H1 (cell line): Measurements from ENCODE around the gene LEMD2. TPM values are rescaled to one million over a fixed set of nuclear protein-coding genes. Genes with fewer than 3 reads are reported as not detected.

ENCODE experiments used
- CTCF ChIA-PET: fragments of 300-600 bp; sonication (Branson Sonifier 250); formaldehyde crosslinking; loops from one replicate; lab custom pipeline; 2021; ENCODE audit not compliant: partially characterized antibody; lab: Charles Lee
- POLR2A ChIA-PET: fragments of 300-600 bp; sonication (Branson Sonifier 250); formaldehyde crosslinking; loops from one replicate; lab custom pipeline; 2021; ENCODE audit warnings: inconsistent platforms; ENCODE audit not compliant: partially characterized antibody; lab: Charles Lee
- DNase-seq, 2 experiments: peaks; one replicate each; pipeline versions ENCODE4 v3.0.0 to v3.0.0-alpha.2; 2010 to 2022; ENCODE audit warnings: low spot score in 2 of 2, low read depth in 1 of 2, mixed read lengths in 1 of 2
- FAIRE-seq: peaks from 2 replicates; lab custom pipeline; 2011; peaks lifted over from hg19 to GRCh38; lab: Jason Lieb, UNC
- H2AFZ ChIP-seq: 2 replicates; pipeline ENCODE4 v1.8.1; 2012; ENCODE audit warnings: low read length, inconsistent platforms
- H2AK5ac ChIP-seq: 2 replicates; pipeline ENCODE4 v1.6.1; 2013; ENCODE audit warnings: low read depth, low read length
- H2BK120ac ChIP-seq: replicated peaks from 2 replicates; pipeline ENCODE3; 2013; ENCODE audit warnings: low read depth, low read length, inconsistent platforms
- H2BK12ac ChIP-seq: 2 replicates; pipeline ENCODE4 v1.6.1; 2013; ENCODE audit warnings: low read depth, low read length
- H2BK15ac ChIP-seq: 2 replicates; pipeline ENCODE4 v1.6.1; 2013; ENCODE audit warnings: low read length
- H2BK20ac ChIP-seq: 2 replicates; pipeline ENCODE4 v1.6.1; 2013; ENCODE audit warnings: low read length
- H2BK5ac ChIP-seq: 2 replicates; pipeline ENCODE4 v1.6.1; 2013; ENCODE audit warnings: low read depth, low read length
- H3K14ac ChIP-seq: 2 replicates; pipeline ENCODE4 v1.6.1; 2013; ENCODE audit warnings: inconsistent platforms; ENCODE audit not compliant: insufficient read length
- H3K18ac ChIP-seq: 2 replicates; pipeline ENCODE4 v1.6.1; 2013; ENCODE audit warnings: low read length; ENCODE audit errors: extremely low read depth
- H3K23ac ChIP-seq: 2 replicates; pipeline ENCODE4 v1.6.1; 2013; ENCODE audit warnings: inconsistent platforms; ENCODE audit not compliant: insufficient read length
- H3K23me2 ChIP-seq: 2 replicates; pipeline ENCODE4 v1.6.1; 2013; ENCODE audit warnings: low read depth, low read length
- H3K27ac ChIP-seq: 2 replicates; pipeline ENCODE4 v1.6.1; 2011; ENCODE audit warnings: low read depth, low read length, inconsistent platforms
- H3K27me3 ChIP-seq, 4 experiments: replicated peaks in 1 of 4; 1 replicate in 1 of 4; 2 replicates in 3 of 4; pipeline versions ENCODE4 v1.6.1 to v1.8.1; 2011 to 2013; ENCODE audit warnings: low read length in 3 of 4, mild to moderate bottlenecking in 3 of 4, inconsistent platforms in 2 of 4, mixed read lengths in 2 of 4, moderate library complexity in 1 of 4; ENCODE audit not compliant: control insufficient read depth in 3 of 4, insufficient read depth in 3 of 4; ENCODE audit errors: extremely low read depth in 1 of 4
- H3K36me3 ChIP-seq, 4 experiments: 2 replicates each; pipeline versions ENCODE4 v1.6.1 to v1.8.1; 2011 to 2013; ENCODE audit warnings: mild to moderate bottlenecking in 4 of 4, low read length in 3 of 4, moderate library complexity in 2 of 4, control low read depth in 1 of 4, inconsistent platforms in 1 of 4; ENCODE audit not compliant: insufficient read depth in 4 of 4, control insufficient read depth in 2 of 4
- H3K4ac ChIP-seq: replicated peaks from 2 replicates; pipeline ENCODE3; 2013; ENCODE audit warnings: low read length, low read depth, mixed read lengths, inconsistent platforms; ENCODE audit not compliant: insufficient read length
- H3K4me1 ChIP-seq, 4 experiments: replicated peaks in 1 of 4; 1 replicate in 1 of 4; 2 replicates in 3 of 4; pipeline versions ENCODE4 v1.6.1 to v1.8.1; 2011 to 2013; ENCODE audit warnings: low read length in 3 of 4, inconsistent platforms in 2 of 4, mixed read lengths in 1 of 4; ENCODE audit not compliant: insufficient read depth in 4 of 4, control insufficient read depth in 3 of 4
- H3K4me2 ChIP-seq, 2 experiments: 2 replicates each; pipeline versions ENCODE4 v1.6.1 to v1.8.1; 2011 to 2013; ENCODE audit warnings: low read depth in 2 of 2, low read length in 2 of 2, control low read depth in 1 of 2, inconsistent platforms in 1 of 2, mild to moderate bottlenecking in 1 of 2; ENCODE audit not compliant: insufficient read depth in 1 of 2
- H3K4me3 ChIP-seq, 4 experiments: fragments of 200-600, 300-600 bp in 1 of 4; sonication (generic), shearing (Covaris generic), sonication (Bioruptor Twin) in 1 of 4; 2 replicates each; pipeline versions ENCODE4 v1.5.1 to v1.8.1; 2011 to 2016; ENCODE audit warnings: low read length in 4 of 4, low read depth in 3 of 4, control low read depth in 2 of 4, inconsistent platforms in 2 of 4, mild to moderate bottlenecking in 2 of 4, mixed read lengths in 1 of 4, moderate library complexity in 1 of 4; ENCODE audit not compliant: insufficient read depth in 2 of 4; ENCODE audit errors: extremely low read depth in 1 of 4
- H3K56ac ChIP-seq: replicated peaks from 2 replicates; pipeline ENCODE3; 2013; ENCODE audit warnings: low read depth, mild to moderate bottlenecking, mixed read lengths, low read length, inconsistent platforms; ENCODE audit not compliant: insufficient read length
- H3K79me1 ChIP-seq: 2 replicates; pipeline ENCODE4 v1.6.1; 2013; ENCODE audit warnings: low read depth, low read length, control low read depth
- H3K79me2 ChIP-seq, 2 experiments: 2 replicates each; pipeline versions ENCODE4 v1.6.1 to v1.8.1; 2012 to 2013; ENCODE audit warnings: low read length in 2 of 2, mild to moderate bottlenecking in 2 of 2, inconsistent platforms in 1 of 2; ENCODE audit not compliant: insufficient read depth in 2 of 2, control insufficient read depth in 1 of 2
- H3K9ac ChIP-seq, 4 experiments: replicated peaks in 1 of 4; 1 replicate in 1 of 4; 2 replicates in 3 of 4; pipeline versions ENCODE4 v1.6.1 to v1.8.1; 2011 to 2013; ENCODE audit warnings: low read depth in 3 of 4, low read length in 3 of 4, control low read depth in 2 of 4, mild to moderate bottlenecking in 2 of 4, moderate library complexity in 2 of 4, inconsistent platforms in 1 of 4; ENCODE audit errors: extremely low read depth in 1 of 4
- H3K9me3 ChIP-seq, 2 experiments: 2 replicates each; pipeline versions ENCODE4 v1.6.1 to v1.8.1; 2012 to 2013; ENCODE audit warnings: mild to moderate bottlenecking in 2 of 2, moderate library complexity in 2 of 2, control low read depth in 1 of 2, inconsistent platforms in 1 of 2, low read depth in 1 of 2, low read length in 1 of 2, mixed read lengths in 1 of 2; ENCODE audit not compliant: insufficient read depth in 2 of 2
- H4K20me1 ChIP-seq, 2 experiments: replicated peaks in 1 of 2; 2 replicates each; pipeline versions ENCODE3 to v1.8.1; 2011 to 2013; ENCODE audit warnings: inconsistent platforms in 2 of 2, low read length in 2 of 2, mild to moderate bottlenecking in 1 of 2; ENCODE audit not compliant: insufficient read depth in 2 of 2, control insufficient read depth in 1 of 2
- H4K5ac ChIP-seq: 2 replicates; pipeline ENCODE4 v1.6.1; 2013; ENCODE audit warnings: low read length, low read depth, mixed read lengths, inconsistent platforms; ENCODE audit not compliant: insufficient read length
- H4K8ac ChIP-seq: 2 replicates; pipeline ENCODE4 v1.8.0; 2013; ENCODE audit warnings: mild to moderate bottlenecking, moderate library complexity, low read length, inconsistent platforms; ENCODE audit not compliant: insufficient read depth; ENCODE audit errors: extremely low read depth
- H4K91ac ChIP-seq: replicated peaks from 2 replicates; pipeline ENCODE3; 2013; ENCODE audit warnings: low read length, mixed read lengths, inconsistent platforms; ENCODE audit not compliant: insufficient read length
- ATF2 ChIP-seq: IDR thresholded peaks from 2 replicates; pipeline ENCODE4 v1.6.1; 2012; ENCODE audit warnings: low read length, inconsistent platforms
- WGBS, 2 experiments: shearing (Covaris generic) in 1 of 2; methylation state at CpG; one replicate each; pipeline versions ENCODE4 v1.1.6 to v1.1.7; 2013 to 2015; ENCODE audit warnings: low lambda C conversion rate in 2 of 2, mixed read lengths in 2 of 2, inconsistent platforms in 1 of 2, low coverage in 1 of 2, missing lambda C conversion rate in 1 of 2; ENCODE audit not compliant: insufficient replicate concordance in 2 of 2, insufficient coverage in 1 of 2, insufficient read length in 1 of 2; ENCODE audit errors: extremely low coverage in 1 of 2, missing lambda C conversion rate in 1 of 2; 5-methylcytosine and 5-hydroxymethylcytosine counted together
- polyA plus RNA-seq, 7 experiments: library from polyadenylated mRNA; depleted of rRNA in 3 of 7; stranded (reverse) in 5 of 7; unstranded in 2 of 7; fragments of >200 nt in 5 of 7; fragments of 200-250 nt in 2 of 7; gene quantifications; 1 replicate in 5 of 7; 2 replicates in 1 of 7; 4 replicates in 1 of 7; pipeline versions ENCODE4 v1.2.1 to v1.2.3, GENCODE V29; 2011 to 2013; ENCODE audit warnings: missing spikeins in 2 of 7, mixed read lengths in 2 of 7
- total RNA-seq: library from RNA; stranded (reverse); fragmentation: NEBNext Ultra II Directional; extraction: Animal tissue kit (Norgen Biotek cat#: 25700); gene quantifications from 2 replicates; pipeline ENCODE4 v1.2.1, GENCODE V29; 2021
- TF ChIP-seq, protein P1 (sequence below), 3 experiments: IDR thresholded peaks; 1 replicate in 2 of 3; 2 replicates in 1 of 3; pipeline versions ENCODE4 v1.5.1 to v1.6.1; 2011; ENCODE audit warnings: low read length in 3 of 3, mild to moderate bottlenecking in 3 of 3, inconsistent platforms in 2 of 3, low read depth in 1 of 3, moderate library complexity in 1 of 3; ENCODE audit not compliant: insufficient read depth in 1 of 3; ENCODE audit errors: control extremely low read depth in 1 of 3

LEMD2 gene
- total and polyA plus RNA-seq, 2 of the 8 experiments (the other 6 are each of a cell fraction or from before 2014, with no cell fraction given) = 32.7 to 57.3 TPM

DNA sequence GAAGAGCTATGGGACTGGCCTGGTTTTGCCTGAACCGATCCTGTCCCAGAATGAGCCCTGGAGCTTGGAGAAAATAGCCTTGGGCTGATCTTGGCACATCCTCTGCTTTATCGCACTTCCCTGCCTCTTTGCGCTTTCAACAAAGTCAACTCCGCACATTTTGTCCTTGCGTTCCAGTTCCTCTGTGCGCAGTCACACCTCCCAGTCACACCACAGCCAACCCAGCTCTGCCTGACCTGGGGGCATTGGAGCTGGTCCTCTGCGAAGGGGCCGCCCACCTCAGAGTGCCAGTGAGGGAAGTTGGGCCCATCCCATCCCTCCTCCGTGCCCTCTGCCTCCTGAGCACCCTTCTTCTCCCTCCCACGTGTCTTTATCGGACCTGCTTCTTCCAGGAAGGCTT, 60.5 kb downstream of the LEMD2 start:
- Histone ChIP-seq H2BK120ac (no peak overlapping the region), H2BK5ac (no peak overlapping the region), H3K56ac (no peak overlapping the region), H3K36me3 (no peaks in the 10 kb centered on the region), H4K20me1 (no peaks in the 10 kb centered on the region), H3K79me1 (no peaks in the 10 kb centered on the region), H2BK20ac (0 out of 2 replicates have a peak overlapping the region, but pooled peaks have one; percentile 48), H3K9me3 (no peaks in the 10 kb centered on the region; a peak in 1 of 4 replicates), H3K14ac (no peak overlapping the region), H2BK15ac (no peak overlapping the region), H3K9ac (no peak overlapping the region), H4K8ac (peak overlapping the region; percentile 23; the same call in 1 of the 2 replicates), H3K79me2 (no peaks in the 10 kb centered on the region), H2AK5ac (no peak overlapping the region), H3K4me3 (no peak overlapping the region), H4K5ac (no peak overlapping the region), H2BK12ac (no peak overlapping the region), H3K18ac (no peak overlapping the region; the same call in 1 of the 2 replicates), H3K23me2 (no peaks in the 10 kb centered on the region), H3K27me3 (peaks cover 0 to 6% (median 0%) of the 10 kb centered on the region in 4 experiments; a peak in 3 of 7 replicates), H3K4me2 (no peak overlapping the region), H3K4ac (no peak overlapping the region), H2AFZ (no peak overlapping the region), H3K27ac (no peak overlapping the region), H4K91ac (no peak overlapping the region), H3K4me1 (peaks cover 3 to 8% (median 4%) of the 10 kb centered on the region in 4 experiments; a peak in 6 of 7 replicates), H3K23ac (no peak overlapping the region)
- 91% methylated on average over 11 of the region's 11 CpGs; no CpG with 5 or more reads in 1 of the 2 experiments for WGBS, 2 experiments
- DNase-seq (no peak), FAIRE-seq (no peak)
- POLR2A ChIA-PET = interaction anchor here (0.7 to 2.4 kb wide), 5 partner anchors 11 to 56 kb away, joined by 3 to 7 read pairs (median 3); partner anchors contain the start of gene UQCC2
- TF ChIP-seq, protein P1, sequence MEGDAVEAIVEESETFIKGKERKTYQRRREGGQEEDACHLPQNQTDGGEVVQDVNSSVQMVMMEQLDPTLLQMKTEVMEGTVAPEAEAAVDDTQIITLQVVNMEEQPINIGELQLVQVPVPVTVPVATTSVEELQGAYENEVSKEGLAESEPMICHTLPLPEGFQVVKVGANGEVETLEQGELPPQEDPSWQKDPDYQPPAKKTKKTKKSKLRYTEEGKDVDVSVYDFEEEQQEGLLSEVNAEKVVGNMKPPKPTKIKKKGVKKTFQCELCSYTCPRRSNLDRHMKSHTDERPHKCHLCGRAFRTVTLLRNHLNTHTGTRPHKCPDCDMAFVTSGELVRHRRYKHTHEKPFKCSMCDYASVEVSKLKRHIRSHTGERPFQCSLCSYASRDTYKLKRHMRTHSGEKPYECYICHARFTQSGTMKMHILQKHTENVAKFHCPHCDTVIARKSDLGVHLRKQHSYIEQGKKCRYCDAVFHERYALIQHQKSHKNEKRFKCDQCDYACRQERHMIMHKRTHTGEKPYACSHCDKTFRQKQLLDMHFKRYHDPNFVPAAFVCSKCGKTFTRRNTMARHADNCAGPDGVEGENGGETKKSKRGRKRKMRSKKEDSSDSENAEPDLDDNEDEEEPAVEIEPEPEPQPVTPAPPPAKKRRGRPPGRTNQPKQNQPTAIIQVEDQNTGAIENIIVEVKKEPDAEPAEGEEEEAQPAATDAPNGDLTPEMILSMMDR (IDR thresholded peaks at IDR 0.05; ENCODE audit: control extremely low read depth in 1 of 3, insufficient read depth in 1 of 3, low read depth in 1 of 3, low read length in 3 of 3) = no peak
- TF ChIP-seq ATF2 = no peak
- CTCF ChIA-PET = interaction anchor here (0.6 to 1.7 kb wide), 7 partner anchors 10 to 231 kb away, joined by 3 to 6 read pairs (median 3); no protein-coding TSS in a partner anchor
